C4-2B (cell line): ENCODE data around the gene PLA1A.

ENCODE experiments used
- H3K27ac ChIP-seq: fragments of 450-650 bp; 2 replicates; pipeline ENCODE4 v1.5.1; 2017
- ZFX ChIP-seq: fragments of 450-650 bp; IDR thresholded peaks from 2 replicates; pipeline ENCODE4 v1.6.1; 2017
- TF ChIP-seq, protein P1 (sequence below): fragments of 450-650 bp; conservative IDR thresholded peaks from 2 replicates; pipeline ENCODE4 v1.5.1; 2017; ENCODE audit warnings: mild to moderate bottlenecking

The PLA1A gene

DNA sequence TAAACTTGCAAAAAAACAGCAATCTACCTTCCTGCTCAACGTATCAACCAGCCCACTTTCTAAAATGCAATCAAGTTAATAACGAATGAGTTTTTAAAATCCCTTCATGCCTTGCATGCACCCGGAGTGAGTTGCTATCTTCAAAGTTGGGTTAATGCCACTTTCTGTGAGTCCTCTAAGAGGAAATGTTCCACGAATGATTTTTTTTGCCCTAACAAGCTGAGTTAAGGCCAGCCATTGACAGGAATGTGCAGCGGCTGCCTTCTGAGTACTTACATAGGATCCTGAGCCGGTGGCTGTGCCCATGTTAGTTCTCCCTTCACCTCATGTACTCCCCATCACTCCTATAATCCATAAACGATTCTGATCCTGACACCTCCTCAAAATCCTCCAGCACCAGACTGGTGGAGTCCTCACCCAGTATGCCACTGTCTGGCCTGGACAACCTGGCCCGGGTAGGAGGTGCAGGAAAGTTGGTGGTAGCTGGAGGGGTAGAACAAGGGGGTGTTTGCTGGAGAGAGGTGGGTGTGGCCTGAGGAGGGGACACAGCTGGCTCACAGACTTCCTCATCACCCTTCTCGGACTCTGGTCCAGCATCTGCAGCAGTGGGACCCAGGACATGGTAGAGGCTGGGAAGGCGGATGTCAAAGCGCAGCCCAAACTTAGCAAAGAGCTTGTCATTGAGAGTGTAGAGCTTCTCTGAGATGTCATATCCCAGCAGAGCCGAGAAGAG is 50.3 kb downstream of the PLA1A start:
- TF ChIP-seq, protein P1, sequence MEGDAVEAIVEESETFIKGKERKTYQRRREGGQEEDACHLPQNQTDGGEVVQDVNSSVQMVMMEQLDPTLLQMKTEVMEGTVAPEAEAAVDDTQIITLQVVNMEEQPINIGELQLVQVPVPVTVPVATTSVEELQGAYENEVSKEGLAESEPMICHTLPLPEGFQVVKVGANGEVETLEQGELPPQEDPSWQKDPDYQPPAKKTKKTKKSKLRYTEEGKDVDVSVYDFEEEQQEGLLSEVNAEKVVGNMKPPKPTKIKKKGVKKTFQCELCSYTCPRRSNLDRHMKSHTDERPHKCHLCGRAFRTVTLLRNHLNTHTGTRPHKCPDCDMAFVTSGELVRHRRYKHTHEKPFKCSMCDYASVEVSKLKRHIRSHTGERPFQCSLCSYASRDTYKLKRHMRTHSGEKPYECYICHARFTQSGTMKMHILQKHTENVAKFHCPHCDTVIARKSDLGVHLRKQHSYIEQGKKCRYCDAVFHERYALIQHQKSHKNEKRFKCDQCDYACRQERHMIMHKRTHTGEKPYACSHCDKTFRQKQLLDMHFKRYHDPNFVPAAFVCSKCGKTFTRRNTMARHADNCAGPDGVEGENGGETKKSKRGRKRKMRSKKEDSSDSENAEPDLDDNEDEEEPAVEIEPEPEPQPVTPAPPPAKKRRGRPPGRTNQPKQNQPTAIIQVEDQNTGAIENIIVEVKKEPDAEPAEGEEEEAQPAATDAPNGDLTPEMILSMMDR = no peak
- TF ChIP-seq ZFX = no peak
- H3K27ac ChIP-seq = no peak overlapping the region

DNA sequence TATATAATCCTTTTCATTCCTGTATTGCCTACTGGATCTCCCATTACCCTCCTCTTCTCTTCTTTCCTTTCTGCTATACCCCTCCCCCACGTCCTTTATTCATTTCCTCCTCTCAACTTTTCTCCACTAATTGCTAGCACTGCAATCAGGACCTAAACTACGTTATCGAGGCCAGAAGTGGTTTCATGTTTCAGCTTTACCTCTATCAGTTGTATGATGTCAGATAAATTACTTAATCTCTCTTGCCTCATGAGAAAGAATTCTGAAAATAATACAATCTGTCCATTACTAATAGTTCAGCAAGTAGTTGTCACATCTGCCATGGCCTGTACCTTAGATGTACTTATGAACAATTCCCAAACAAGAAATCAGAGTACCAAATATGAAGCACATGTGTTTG is 52.1 kb downstream of the PLA1A start:
- TF ChIP-seq, protein P1 = no peak
- no peak for TF ChIP-seq ZFX

DNA sequence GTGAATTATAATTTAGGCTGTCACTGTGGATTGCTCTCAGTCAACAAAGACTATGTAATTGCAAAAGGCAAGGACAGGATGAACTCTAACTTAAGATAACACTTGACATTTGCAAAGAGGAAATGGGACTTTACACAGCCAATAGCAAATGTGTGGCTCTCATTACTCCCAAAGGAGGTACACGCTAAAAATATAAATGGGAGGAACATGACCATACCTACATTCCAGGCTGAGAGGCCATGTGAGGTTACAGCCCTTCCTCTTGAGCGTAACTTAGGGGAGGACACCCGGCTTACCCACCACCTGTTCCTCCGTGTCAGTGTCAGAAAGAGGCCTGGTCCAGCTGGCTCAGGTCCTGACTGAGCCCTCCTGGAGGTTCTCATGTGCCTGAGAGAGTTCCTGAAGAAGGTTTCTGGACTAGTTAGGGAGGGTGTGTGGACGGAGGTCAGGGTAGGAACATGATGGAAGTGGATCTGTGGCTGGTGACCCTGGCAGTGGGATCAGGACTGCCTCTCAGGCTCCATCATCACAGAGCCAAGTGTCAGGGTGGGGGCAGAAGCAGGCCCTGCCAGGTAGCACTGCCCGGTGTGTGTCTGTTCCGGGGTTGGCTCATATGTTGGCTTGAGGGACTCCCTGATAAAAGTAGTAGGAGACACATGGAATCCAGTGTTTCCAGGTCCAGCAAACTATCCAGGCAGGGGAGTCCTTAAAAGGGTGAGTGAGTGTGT is 54.8 kb downstream of the PLA1A start:
- TF ChIP-seq ZFX = no peak
- TF ChIP-seq, protein P1 = no peak
- no peak overlapping the region for H3K27ac ChIP-seq

More for the DNA sequence above, 52.1 kb downstream of the PLA1A start:
- no peak overlapping the region for H3K27ac ChIP-seq

DNA sequence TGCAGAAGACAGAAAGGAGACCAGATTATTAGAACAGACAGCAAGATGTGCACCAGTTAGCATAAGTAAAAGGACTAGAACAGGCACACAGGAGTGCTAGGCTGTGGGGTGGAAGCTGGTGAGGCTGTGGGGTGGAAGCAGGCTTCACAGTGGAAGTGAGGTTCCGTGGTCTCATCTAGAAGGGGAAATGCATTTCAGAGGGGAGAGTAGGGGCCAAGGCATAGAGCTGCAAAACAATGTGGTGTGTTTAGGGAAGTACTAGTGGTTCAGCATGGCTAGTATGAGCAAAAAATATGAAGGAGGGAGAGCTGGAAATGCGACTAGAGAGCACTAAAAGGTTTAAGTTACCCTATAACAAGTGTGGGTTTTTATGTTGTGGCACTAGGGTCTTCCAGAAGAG is 56.2 kb downstream of the PLA1A start:
- H3K27ac ChIP-seq = no peak overlapping the region
- TF ChIP-seq, protein P1 = no peak
- TF ChIP-seq ZFX = no peak

DNA sequence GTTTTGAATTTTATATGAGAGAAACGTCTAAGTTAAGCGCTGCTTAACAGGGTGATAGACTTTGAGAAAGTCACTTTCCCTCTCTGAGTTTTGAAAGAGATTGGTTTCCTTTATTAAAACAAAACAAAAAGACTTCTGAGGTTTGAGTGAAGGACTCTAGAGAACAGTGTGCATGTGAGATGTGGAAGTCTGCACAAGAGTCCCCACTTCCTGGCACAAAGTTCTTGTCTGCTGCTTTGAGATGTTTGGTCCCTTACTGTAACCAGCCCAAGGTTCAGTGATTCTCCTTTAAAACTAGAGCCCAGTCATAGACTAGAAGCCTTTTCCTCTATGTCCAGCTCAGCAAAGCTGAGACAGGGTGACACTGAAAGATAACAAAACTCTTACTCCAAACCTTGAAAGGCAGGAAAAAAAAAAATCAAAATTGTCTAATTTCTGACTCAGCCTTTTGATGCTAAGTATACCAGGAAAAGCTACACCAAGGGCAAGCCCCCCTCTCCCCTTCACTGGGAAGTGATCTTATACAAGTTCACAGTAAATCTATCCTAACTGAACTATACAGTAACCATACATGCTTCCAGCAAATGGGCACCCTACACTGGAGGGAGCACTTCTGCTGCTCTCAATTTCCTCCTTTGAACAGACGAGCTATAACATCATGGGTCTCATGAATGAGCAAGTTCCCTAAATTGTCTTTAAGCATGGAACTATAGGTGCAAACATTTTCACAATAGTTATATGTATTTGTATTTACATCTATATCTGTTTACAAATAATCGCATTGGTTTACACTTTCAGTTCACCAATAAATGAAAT is 60.4 kb downstream of the PLA1A start:
- TF ChIP-seq, protein P1 = no peak
- no peak for TF ChIP-seq ZFX

DNA sequence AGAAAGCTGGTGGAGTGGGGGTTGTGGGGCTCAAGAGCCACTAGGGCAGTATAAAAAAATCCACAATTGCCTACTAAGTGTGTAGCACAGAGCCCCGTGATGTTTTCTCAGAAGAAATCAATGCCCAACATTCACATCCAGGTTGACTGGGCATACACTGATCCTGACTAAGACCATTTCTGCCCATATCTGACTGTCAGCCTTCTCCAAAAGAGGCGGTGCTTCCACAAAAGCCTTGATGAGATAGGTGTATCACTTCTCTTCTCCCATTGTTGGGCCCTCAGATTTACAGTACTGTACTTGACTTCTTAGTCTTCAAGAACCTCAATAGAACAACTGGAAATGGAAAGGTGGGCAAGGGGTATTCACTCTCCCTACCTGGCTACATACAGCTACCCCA is 61.3 kb downstream of the PLA1A start:
- H3K27ac ChIP-seq = no peak overlapping the region
- TF ChIP-seq ZFX = no peak
- TF ChIP-seq, protein P1 = no peak

More for the DNA sequence above, 60.4 kb downstream of the PLA1A start:
- H3K27ac ChIP-seq = no peak overlapping the region
